ENCODE data around the gene GPX4.
"Not testable (repeated sequence)": the region's sequence is repeated elsewhere in the genome, so short reads cannot be mapped to it uniquely, and the experiment has no call there.

The GPX4 gene

DNA sequence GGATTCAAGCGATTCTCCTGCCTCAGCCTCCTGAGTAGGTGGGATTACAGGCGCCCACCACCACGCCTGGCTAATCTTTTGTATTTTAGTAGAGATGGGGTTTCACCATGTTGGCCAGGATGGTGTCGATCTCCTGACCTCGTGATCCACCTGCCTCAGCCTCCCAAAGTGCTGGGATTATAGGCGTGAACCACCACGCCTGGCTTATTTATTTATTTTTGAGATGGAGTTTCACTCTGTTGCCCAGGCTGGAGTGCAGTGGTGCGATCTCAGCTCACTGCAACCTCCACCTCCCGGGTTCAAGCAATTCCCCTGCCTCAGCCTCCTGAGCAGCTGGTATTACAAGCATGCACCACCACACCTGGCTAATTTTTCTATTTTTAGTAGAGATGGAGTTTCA lies 10.9 kb downstream of the GPX4 start:
- not testable (repeated sequence) for H3K18ac ChIP-seq (ENCODE audit: low read length); H3K23ac ChIP-seq (ENCODE audit: low read depth, low read length, poor library complexity); H2BK12ac ChIP-seq (ENCODE audit: low read length); H3K4me2 ChIP-seq (ENCODE audit: insufficient read depth, low read length, poor library complexity, severe bottlenecking); H3K4me3 ChIP-seq (ENCODE audit: low read length in 2 of 2); H2AK5ac ChIP-seq (ENCODE audit: low read depth, low read length); H3K27me3 ChIP-seq (ENCODE audit: control insufficient read depth in 3 of 3, insufficient read depth in 3 of 3, low read depth in 1 of 3, low read length in 3 of 3); H3K4ac ChIP-seq (ENCODE audit: low read length); H3K27ac ChIP-seq (replicated peaks; ENCODE audit: low read length); H4K8ac ChIP-seq (ENCODE audit: low read depth, low read length); H3K9me3 ChIP-seq (replicated peaks in 1 of 2; ENCODE audit: control insufficient read depth in 2 of 2, insufficient read depth in 1 of 2, low read depth in 1 of 2, low read length in 2 of 2); DNase-seq (ENCODE audit: low spot score); H2BK120ac ChIP-seq (ENCODE audit: low read depth, low read length); H2BK5ac ChIP-seq (ENCODE audit: low read length); H3K79me1 ChIP-seq (ENCODE audit: low read depth, low read length); H2AFZ ChIP-seq (ENCODE audit: low read length); H3K14ac ChIP-seq (ENCODE audit: low read length); H2BK15ac ChIP-seq (ENCODE audit: low read length); H4K91ac ChIP-seq (ENCODE audit: low read depth, low read length, poor library complexity); H3K9ac ChIP-seq (ENCODE audit: low read depth, low read length, poor library complexity); H3K4me1 ChIP-seq (ENCODE audit: control insufficient read depth in 2 of 2, insufficient read depth in 1 of 2, low read depth in 1 of 2, low read length in 2 of 2)
- H3K36me3 ChIP-seq (replicated peaks in 1 of 2; ENCODE audit: control insufficient read depth in 2 of 2, insufficient read depth in 2 of 2, low read length in 2 of 2): peaks cover 9 to 69% of the 10 kb centered on the region in 2 donors
- no CpG with 5 or more reads among the region's 9 CpGs for WGBS, 2 donors (ENCODE audit: extremely low coverage in 2 of 2, insufficient read length in 2 of 2, insufficient replicate concordance in 1 of 2)

DNA sequence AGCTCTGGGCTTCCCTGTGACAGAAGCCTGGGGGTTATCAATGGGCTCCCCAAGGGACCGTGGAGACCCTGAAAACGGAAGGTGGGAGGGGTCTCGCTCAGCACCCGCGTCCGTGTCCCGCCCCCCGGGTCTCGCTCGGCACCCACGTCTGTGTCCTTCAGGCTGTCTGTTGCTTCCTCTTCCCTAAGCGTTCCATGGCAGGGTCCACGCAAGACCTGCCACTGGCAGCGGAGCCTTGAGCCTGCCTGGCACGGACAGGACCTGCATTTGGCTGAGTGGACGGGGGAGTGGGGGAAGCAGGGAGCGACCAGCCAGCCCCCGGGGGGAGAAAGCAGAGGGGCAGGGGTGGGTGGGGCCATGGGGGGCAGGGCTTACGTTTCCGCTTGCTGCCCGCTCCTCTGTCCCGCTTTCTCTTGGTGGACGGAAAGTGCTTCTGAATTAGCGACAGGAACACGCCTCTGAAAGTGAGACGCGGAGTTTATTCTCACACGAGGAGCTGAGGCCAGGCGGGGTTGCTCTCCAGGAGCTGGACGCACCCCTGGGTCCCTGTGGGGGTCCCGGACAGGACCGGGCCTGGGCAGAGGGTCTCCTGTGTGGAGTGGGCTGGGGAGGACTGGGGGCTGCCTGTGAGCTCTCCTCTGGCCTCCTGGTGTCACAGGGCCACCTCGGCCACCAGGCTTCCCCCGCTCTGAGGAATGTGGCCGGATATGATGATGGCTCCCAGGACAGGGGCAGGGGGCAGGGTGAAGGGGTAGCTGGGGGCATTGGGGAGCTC lies 12.0 kb downstream of the GPX4 start:
- WGBS, 2 donors (ENCODE audit: extremely low coverage in 2 of 2, insufficient read length in 2 of 2, insufficient replicate concordance in 1 of 2): no CpG with 5 or more reads among the region's 35 CpGs
- DNase-seq (ENCODE audit: low spot score): no peak
- Histone ChIP-seq H3K4me1 (ENCODE audit: control insufficient read depth in 2 of 2, insufficient read depth in 1 of 2, low read depth in 1 of 2, low read length in 2 of 2) (peaks cover 4 to 8% of the 10 kb centered on the region in 2 donors), H2BK15ac (ENCODE audit: low read length) (no peak overlapping the region), H3K4ac (ENCODE audit: low read length) (no peak overlapping the region), H3K36me3 (replicated peaks in 1 of 2; ENCODE audit: control insufficient read depth in 2 of 2, insufficient read depth in 2 of 2, low read length in 2 of 2) (peaks cover 9 to 69% of the 10 kb centered on the region in 2 donors), H3K4me3 (ENCODE audit: low read length in 2 of 2) (no peak overlapping the region), H3K23ac (ENCODE audit: low read depth, low read length, poor library complexity) (no peak overlapping the region), H3K4me2 (ENCODE audit: insufficient read depth, low read length, poor library complexity, severe bottlenecking) (no peak overlapping the region), H2BK120ac (ENCODE audit: low read depth, low read length) (no peak overlapping the region), H3K27me3 (ENCODE audit: control insufficient read depth in 3 of 3, insufficient read depth in 3 of 3, low read depth in 1 of 3, low read length in 3 of 3) (no peaks in the 10 kb centered on the region), H2AK5ac (ENCODE audit: low read depth, low read length) (peak overlapping the region; percentile 7), H3K9me3 (replicated peaks in 1 of 2; ENCODE audit: control insufficient read depth in 2 of 2, insufficient read depth in 1 of 2, low read depth in 1 of 2, low read length in 2 of 2) (no peaks in the 10 kb centered on the region), H3K79me1 (ENCODE audit: low read depth, low read length) (peaks cover 6% of the 10 kb centered on the region), H3K9ac (ENCODE audit: low read depth, low read length, poor library complexity) (no peak overlapping the region), H4K8ac (ENCODE audit: low read depth, low read length) (no peak overlapping the region), H3K18ac (ENCODE audit: low read length) (no peak overlapping the region), H2AFZ (ENCODE audit: low read length) (no peak overlapping the region), H4K91ac (ENCODE audit: low read depth, low read length, poor library complexity) (no peak overlapping the region), H3K27ac (replicated peaks; ENCODE audit: low read length) (no peak overlapping the region), H2BK12ac (ENCODE audit: low read length) (no peak overlapping the region), H3K14ac (ENCODE audit: low read length) (no peak overlapping the region), H2BK5ac (ENCODE audit: low read length) (no peak overlapping the region)

DNA sequence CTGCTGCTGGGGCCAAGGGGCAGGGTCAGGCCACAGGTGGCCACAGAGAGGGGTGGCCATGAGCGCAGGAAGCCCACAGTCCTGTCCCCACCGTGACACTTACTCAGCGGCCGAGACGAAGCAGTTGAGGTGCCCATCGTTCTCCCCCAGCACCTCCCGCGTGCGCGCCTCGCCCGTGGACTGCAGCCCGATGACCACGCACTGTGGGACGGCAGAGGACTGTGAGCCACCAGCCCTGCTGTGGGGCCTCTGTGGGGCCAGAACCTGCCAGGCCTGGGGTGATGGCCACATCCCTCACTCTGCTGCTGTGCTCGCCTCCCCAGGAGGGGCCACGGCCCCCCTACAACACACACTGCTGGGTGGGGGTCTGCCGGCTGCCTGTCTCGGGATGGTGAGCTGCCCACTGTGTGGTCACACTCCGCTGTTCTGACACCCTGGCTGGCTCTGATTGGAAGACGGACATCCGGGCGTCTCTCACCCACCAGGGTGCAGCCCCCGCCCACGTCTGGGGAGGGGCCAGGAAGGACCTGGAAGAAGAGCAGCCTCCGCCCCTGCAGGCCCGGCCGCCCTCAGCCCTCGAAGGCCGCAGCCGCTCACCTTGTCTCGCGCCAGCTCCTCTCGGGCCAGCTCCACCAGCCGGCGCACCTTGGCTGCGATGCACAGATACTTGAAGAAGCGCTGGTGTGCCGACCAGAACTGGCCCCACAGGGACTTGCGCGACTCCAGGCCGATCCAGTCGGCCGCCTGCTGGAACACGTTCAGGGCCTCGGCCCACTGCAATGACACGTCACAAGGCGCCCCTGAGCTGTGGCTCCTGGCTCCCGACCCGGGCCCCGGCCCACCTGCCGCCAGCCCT lies 13.2 kb downstream of the GPX4 start:
- Histone ChIP-seq H2BK5ac (ENCODE audit: low read length) (no peak overlapping the region), H3K4me3 (ENCODE audit: low read length in 2 of 2) (peak overlapping the region in 1 of 2 donors; percentile 16), H3K23ac (ENCODE audit: low read depth, low read length, poor library complexity) (peak overlapping the region; percentile 95), H3K27ac (replicated peaks; ENCODE audit: low read length) (no peak overlapping the region), H3K79me1 (ENCODE audit: low read depth, low read length) (peaks cover 6% of the 10 kb centered on the region), H4K8ac (ENCODE audit: low read depth, low read length) (no peak overlapping the region), H3K27me3 (ENCODE audit: control insufficient read depth in 3 of 3, insufficient read depth in 3 of 3, low read depth in 1 of 3, low read length in 3 of 3) (no peaks in the 10 kb centered on the region), H4K91ac (ENCODE audit: low read depth, low read length, poor library complexity) (no peak overlapping the region), H3K36me3 (replicated peaks in 1 of 2; ENCODE audit: control insufficient read depth in 2 of 2, insufficient read depth in 2 of 2, low read length in 2 of 2) (peaks cover 14 to 78% of the 10 kb centered on the region in 2 donors), H3K4me1 (ENCODE audit: control insufficient read depth in 2 of 2, insufficient read depth in 1 of 2, low read depth in 1 of 2, low read length in 2 of 2) (peaks cover 4 to 8% of the 10 kb centered on the region in 2 donors), H3K18ac (ENCODE audit: low read length) (peak overlapping the region; percentile 27), H3K4ac (ENCODE audit: low read length) (no peak overlapping the region), H3K9me3 (replicated peaks in 1 of 2; ENCODE audit: control insufficient read depth in 2 of 2, insufficient read depth in 1 of 2, low read depth in 1 of 2, low read length in 2 of 2) (no peaks in the 10 kb centered on the region), H2BK12ac (ENCODE audit: low read length) (no peak overlapping the region), H3K9ac (ENCODE audit: low read depth, low read length, poor library complexity) (peak overlapping the region; percentile 70), H3K4me2 (ENCODE audit: insufficient read depth, low read length, poor library complexity, severe bottlenecking) (no peak overlapping the region), H2BK120ac (ENCODE audit: low read depth, low read length) (no peak overlapping the region), H2AK5ac (ENCODE audit: low read depth, low read length) (no peak overlapping the region), H3K14ac (ENCODE audit: low read length) (no peak overlapping the region), H2AFZ (ENCODE audit: low read length) (no peak overlapping the region), H2BK15ac (ENCODE audit: low read length) (peak overlapping the region; percentile 24)
- no peak for DNase-seq (ENCODE audit: low spot score)
- WGBS, 2 donors (ENCODE audit: extremely low coverage in 2 of 2, insufficient read length in 2 of 2, insufficient replicate concordance in 1 of 2): no CpG with 5 or more reads among the region's 52 CpGs

DNA sequence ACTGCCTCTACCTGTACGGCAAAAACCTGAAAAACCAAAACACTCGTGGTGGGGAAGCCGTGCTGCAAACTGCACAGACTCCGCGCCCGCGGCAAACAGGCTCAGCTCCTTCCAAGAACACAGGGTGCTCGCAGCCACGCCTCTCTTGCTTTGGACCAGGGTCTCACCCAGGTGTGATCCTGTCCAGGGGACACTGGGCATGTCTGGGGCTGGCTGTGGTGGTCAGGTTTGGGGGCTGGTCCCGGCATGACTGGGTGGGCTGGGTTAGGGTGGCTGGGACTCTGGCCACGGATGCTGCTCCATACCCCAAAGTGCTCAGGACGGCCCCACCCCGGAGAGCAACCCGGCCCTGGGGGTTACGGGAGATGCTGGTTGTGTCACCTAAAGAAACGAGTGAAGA lies 13.9 kb downstream of the GPX4 start:
- H2BK15ac ChIP-seq (ENCODE audit: low read length): peak overlapping the region; percentile 24
- no peak overlapping the region for H3K18ac ChIP-seq (ENCODE audit: low read length)
- peaks cover 15 to 80% of the 10 kb centered on the region in 2 donors for H3K36me3 ChIP-seq (replicated peaks in 1 of 2; ENCODE audit: control insufficient read depth in 2 of 2, insufficient read depth in 2 of 2, low read length in 2 of 2)
- no peak for DNase-seq (ENCODE audit: low spot score)
- H3K9me3 ChIP-seq (replicated peaks in 1 of 2; ENCODE audit: control insufficient read depth in 2 of 2, insufficient read depth in 1 of 2, low read depth in 1 of 2, low read length in 2 of 2): no peaks in the 10 kb centered on the region
- no peak overlapping the region for H3K27ac ChIP-seq (replicated peaks; ENCODE audit: low read length)
- no peak overlapping the region for H2BK12ac ChIP-seq (ENCODE audit: low read length)
- H3K14ac ChIP-seq (ENCODE audit: low read length): no peak overlapping the region
- no peak overlapping the region for H3K4me3 ChIP-seq (ENCODE audit: low read length in 2 of 2)
- WGBS, 2 donors (ENCODE audit: extremely low coverage in 2 of 2, insufficient read length in 2 of 2, insufficient replicate concordance in 1 of 2): no CpG with 5 or more reads among the region's 16 CpGs
- no peak overlapping the region for H2BK120ac ChIP-seq (ENCODE audit: low read depth, low read length)
- no peak overlapping the region for H4K91ac ChIP-seq (ENCODE audit: low read depth, low read length, poor library complexity)
- H3K27me3 ChIP-seq (ENCODE audit: control insufficient read depth in 3 of 3, insufficient read depth in 3 of 3, low read depth in 1 of 3, low read length in 3 of 3): no peaks in the 10 kb centered on the region
- H2AFZ ChIP-seq (ENCODE audit: low read length): no peak overlapping the region
- H3K4me1 ChIP-seq (ENCODE audit: control insufficient read depth in 2 of 2, insufficient read depth in 1 of 2, low read depth in 1 of 2, low read length in 2 of 2): peaks cover 4 to 8% of the 10 kb centered on the region in 2 donors
- no peak overlapping the region for H3K23ac ChIP-seq (ENCODE audit: low read depth, low read length, poor library complexity)
- H3K4ac ChIP-seq (ENCODE audit: low read length): no peak overlapping the region
- H3K4me2 ChIP-seq (ENCODE audit: insufficient read depth, low read length, poor library complexity, severe bottlenecking): no peak overlapping the region
- H2AK5ac ChIP-seq (ENCODE audit: low read depth, low read length): no peak overlapping the region
- no peak overlapping the region for H4K8ac ChIP-seq (ENCODE audit: low read depth, low read length)
- H2BK5ac ChIP-seq (ENCODE audit: low read length): no peak overlapping the region
- peaks cover 7% of the 10 kb centered on the region for H3K79me1 ChIP-seq (ENCODE audit: low read depth, low read length)
- H3K9ac ChIP-seq (ENCODE audit: low read depth, low read length, poor library complexity): no peak overlapping the region

Data from neuronal stem cell (in vitro differentiated cells).